GM18907 (cell line): ENCODE data around the gene AJM1.
"Not testable (repeated sequence)": the region's sequence is repeated elsewhere in the genome, so short reads cannot be mapped to it uniquely, and the experiment has no call there.

Source experiments
- ATAC-seq: cut with Tn5 transposase; IDR thresholded peaks from one replicate; pipeline ENCODE4 v1.9.1; 2021; ENCODE audit warnings: mild to moderate bottlenecking, moderate library complexity; ENCODE audit not compliant: unreplicated experiment

The AJM1 gene

DNA sequence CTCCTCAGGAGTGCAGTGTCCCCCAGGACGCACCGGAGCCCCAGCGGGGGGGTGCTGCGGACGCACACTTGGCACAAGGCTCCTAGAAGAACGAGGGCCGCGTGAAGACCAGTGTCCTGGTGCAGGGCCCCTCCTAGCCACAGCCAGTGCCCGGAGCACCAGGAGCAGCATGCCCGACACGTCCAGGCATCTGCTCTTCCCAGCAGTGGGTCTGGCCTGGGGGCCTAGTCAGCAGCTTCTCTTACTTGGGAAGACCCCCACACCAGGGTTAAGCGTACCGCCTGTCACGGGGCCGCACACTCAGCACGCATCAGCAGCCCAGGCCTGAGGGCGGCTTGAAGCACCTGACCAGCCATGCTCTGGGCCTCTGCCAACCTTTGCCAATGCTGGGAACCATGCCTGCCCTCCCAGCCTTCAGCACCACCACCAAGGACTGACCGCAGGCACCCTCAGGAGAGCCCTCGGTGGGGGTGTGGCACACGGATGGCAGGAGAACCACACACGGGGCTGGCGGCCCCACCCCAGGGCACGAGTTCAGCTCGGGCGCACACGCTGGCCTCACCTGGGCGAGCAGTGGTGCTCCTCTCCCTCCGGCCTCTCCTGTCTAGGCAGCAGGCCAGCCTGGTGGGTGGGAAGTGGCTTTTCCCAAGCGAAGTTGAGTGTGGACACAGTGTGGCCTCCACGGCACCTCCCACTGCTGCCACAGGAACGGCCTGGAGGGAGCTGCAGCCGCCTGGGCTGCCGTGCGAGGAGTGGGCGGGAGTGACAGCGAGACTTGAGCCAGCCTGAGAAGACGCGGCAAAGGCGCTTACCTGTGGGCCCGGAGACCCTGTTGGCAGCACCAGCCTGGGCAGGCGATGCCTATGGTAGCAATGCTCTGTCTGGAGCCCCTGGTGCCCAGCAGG is 12.0 kb upstream of the AJM1 start:
- ATAC-seq = no peak

DNA sequence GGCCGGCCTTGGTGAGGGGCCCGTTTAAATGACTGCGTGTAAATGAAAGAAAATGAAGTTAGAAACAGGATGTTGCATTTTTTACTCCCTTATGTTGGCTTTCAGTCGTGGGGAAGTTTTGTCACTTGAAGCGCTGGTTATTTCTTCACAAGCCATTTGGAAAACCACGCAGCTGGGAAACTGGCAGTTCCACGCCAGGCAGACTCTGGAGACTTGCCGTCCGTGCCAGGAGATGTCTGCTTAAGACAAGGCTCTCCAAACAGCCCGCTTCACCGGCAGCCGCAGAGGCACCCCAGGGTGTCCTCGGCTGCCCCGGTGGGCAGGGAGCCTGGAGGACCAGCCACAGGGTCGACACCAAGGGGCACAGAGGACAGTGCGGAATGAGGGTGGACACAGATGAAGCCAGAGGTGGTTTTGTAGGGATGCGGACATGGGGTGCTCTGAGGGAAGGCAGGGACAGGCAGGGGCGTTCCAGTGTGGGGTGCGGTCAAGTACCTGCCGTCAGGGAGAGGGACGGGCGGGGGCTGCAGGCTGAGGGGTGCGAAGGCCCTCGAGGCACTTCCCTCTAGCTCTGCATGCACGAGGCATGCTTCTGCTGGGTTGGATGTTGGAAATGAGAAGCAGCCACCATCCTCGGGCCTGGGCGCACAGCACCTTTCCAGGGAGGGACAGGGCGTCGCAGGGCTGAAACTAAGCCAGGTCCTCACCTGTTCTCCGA is 11.1 kb upstream of the AJM1 start:
- ATAC-seq = no peak

DNA sequence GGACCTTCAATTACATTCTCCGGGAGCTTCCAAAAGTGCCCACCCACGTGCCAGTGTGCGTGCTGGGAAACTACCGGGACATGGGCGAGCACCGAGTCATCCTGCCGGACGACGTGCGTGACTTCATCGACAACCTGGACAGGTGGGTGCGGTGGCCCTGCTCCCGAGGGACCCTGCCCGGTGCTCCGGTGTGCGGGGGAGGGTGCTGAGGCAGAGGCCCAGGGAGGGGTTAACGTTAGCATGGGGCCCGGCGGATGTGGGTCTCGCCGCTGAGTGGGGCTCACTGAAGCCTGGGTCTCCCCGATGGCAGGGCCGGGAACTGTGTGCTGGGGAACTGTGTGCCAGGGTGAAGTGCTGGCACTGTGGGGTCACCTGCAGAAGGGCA is 10.6 kb upstream of the AJM1 start:
- no peak for ATAC-seq

DNA sequence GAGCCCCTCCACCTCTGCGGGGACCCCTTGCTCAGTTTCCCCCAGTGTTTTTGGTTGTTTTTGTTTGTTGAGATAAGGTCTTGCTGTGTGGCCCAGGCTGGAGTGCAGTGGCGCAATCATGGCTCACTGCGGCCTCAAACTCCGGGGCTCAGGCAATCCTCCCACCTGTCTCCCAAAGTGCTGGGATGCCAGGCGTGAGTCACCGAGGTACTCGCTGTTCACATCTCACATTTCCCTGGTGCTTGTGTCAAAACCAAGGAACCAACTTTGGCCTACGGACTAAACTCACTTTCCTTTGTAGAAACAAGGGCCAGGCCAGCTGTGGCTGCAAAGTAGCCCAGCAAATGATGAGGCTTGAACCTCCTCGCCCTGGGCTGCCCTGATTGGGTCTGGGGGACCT is 9.7 kb upstream of the AJM1 start:
- ATAC-seq = no peak

DNA sequence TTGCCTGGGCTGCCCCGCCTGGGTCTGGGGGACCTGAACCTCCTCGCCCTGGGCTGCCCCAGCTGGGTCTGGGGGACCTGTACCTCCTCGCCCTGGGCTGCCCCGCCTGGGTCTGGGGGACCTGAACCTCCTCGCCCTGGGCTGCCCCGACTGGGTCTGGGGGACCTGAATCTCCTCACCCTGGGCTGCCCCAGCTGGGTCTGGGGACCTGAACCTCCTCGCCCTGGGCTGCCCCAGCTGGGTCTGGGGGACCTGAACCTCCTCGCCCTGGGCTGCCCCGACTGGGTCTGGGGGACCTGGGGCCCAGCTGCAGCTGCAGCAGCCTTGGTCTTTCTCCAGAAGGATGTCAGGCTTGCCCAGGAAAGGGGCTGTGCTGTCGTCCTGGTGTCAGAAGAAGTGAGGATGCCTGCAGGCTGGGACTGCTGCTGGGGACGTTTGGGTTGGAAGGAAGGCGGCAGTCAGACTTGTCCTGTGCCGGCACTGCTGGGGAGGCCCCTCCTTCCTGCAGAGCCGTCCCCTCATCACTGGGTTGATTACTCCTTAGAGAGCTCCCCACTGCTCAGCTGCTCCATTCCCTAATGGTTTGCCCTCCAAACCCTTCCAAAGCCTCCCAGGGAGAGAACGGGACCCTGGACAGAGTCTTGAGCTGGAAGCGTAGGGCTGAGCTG is 8.8 kb upstream of the AJM1 start:
- ATAC-seq = not testable (repeated sequence)

DNA sequence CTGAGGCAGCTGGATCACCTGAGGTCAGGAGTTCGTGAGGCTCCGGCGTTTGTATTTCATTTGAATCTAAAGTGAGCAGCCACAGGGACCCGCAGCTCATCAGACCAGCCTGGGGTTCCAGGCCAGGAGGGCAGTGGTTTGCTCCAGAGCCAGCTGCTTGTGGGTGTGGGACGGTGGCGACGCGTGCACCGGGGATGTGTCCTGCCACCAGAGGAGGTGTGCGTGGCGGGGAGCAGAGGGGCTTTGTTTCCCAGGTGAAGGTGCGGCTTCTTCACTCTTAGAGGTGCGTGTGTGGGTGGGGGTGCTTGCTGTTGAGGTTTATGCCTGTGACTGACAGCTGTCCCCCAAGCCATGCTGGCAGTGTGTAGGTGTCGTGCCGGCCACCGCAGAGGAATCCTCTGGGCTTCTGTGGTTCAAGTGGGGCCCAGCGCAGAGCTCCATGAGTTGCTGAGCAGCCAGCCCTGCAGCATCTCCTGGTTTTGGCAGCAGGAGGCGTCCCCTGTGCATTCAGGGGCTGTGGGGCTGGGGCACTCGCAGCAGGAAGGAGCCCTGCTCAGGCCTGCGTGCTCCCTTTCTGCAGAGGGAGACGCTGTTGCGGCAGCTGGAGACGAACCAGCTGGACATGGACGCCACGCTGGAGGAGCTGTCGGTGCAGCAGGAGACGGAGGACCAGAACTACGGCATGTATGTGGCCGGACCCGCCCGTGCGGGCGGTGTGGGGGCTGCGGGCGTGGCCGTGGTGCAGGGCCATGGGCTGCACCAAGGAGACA is 6.9 kb upstream of the AJM1 start:
- ATAC-seq = no peak

DNA sequence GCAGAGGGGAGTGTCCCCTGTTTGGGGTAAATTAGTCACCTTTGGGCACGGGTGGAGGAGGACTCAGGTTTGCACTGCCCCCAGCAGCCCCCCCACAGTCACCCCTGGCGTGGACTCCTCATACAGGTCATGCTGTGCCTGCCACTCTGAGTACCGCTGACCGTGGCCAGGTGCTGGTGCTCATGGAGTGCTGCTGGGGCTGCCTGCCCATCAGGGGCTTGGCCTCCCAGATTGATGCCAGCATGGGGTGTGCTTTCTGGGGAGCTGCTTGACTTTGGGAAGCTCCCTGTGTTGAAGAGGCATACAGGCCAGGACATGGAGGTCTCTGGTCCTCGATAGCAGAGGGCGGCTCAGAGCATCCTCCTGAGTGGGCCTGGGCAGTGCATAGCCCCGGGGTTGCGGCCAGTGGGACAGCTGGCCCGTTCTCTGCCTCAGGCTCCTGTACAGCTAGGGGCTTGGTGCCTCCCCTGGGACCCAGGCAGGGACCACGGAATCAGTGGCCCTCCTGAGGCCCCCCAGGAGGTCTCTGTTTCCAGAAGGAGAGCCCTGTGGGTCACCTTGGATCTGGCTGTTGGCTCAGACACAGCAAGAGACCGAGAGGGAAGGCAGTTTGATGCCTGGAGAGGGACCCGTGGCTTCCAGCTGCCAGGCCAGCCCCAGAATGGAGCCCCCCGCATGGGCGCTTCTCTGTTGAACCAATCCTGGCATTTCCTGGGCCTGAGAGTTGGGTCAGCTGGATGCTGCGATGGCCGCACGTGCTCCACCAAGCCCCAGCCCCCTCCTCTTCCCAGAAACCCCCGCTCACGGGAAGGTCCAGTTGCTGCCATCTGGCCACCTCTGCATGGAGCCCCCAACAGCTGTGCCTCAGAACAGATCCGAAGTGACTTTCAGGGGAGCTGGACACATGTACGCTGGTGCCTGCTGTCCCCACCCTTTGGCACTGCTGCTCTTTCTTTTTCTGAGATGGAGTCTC is 6.1 kb upstream of the AJM1 start:
- ATAC-seq = no peak

DNA sequence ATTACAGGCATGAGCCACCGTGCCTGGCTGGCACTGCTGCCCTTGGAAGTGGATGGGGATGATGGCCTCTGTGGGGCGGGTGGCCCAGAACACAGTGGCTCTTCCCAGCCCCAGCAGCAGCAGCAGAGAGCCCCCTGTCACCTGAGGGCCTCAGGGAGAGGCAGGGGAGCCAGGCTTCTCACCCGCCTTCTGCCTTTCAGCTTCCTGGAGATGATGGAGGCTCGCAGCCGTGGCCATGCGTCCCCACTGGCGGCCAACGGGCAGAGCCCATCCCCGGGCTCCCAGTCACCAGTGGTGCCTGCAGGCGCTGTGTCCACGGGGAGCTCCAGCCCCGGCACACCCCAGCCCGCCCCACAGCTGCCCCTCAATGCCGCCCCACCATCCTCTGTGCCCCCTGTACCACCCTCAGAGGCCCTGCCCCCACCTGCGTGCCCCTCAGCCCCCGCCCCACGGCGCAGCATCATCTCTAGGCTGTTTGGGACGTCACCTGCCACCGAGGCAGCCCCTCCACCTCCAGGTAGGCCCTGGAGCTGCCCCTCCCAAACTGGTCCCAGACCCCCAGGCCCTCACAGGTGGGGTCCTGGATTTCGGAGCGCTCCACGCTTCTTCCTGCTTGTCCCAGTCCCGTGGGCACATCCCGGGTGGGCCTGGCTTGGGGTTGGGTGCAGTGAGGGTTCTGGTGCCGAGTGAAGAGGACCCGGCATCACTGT is 5.0 kb upstream of the AJM1 start:
- no peak for ATAC-seq

DNA sequence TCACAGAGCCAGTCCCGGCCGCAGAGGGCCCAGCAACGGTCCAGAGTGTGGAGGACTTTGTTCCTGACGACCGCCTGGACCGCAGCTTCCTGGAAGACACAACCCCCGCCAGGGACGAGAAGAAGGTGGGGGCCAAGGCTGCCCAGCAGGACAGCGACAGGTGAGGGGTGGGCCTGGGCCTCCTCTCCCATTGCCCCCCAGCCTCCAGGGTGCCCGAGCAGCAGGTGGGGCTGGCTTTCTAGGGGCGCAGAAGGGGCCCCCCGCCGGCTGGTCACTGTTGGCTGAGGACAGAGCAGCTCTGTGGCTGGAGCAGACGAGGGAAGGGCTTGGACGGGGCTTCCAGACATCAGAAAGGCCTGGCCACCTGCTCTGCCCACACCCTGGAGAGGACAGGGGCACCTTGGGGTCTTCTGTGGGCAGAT is 4.4 kb upstream of the AJM1 start:
- not testable (repeated sequence) for ATAC-seq

DNA sequence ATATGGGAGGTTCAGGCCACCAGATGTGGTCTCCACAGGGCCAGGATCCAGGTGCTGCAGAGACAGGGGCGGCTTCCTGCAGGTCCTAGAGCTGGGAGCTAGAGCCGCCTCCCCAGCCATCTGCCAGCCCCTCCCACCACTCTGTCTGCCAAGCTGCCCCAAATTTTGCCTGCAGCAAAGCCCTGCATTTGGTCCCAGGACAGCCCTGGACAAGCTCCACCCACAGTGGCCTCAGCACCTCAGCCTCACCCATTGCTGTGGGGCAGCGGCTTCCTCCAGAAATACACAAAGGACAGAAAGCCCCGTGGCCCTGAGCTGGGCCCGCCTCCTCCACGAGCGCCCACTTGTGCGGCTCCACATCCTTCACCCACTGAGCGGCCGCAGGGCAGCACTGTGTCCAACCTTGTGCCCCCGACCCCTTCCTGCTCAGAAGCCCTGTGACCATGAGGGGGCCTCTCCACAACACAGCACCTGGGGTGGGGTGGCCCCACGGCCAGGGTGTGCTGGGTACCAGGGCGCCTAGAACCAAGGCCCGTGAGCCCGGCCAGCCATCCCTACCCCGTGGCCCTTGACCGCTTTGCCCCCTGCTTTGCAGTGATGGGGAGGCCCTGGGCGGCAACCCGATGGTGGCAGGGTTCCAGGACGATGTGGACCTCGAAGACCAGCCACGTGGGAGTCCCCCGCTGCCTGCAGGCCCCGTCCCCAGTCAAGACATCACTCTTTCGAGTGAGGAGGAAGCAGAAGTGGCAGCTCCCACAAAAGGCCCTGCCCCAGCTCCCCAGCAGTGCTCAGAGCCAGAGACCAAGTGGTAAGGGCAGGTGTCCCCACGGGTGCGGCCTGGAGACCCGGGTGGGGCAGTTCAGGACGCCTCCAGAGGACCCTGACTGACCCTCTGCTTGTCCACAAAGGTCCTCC is 3.7 kb upstream of the AJM1 start:
- ATAC-seq = no peak

DNA sequence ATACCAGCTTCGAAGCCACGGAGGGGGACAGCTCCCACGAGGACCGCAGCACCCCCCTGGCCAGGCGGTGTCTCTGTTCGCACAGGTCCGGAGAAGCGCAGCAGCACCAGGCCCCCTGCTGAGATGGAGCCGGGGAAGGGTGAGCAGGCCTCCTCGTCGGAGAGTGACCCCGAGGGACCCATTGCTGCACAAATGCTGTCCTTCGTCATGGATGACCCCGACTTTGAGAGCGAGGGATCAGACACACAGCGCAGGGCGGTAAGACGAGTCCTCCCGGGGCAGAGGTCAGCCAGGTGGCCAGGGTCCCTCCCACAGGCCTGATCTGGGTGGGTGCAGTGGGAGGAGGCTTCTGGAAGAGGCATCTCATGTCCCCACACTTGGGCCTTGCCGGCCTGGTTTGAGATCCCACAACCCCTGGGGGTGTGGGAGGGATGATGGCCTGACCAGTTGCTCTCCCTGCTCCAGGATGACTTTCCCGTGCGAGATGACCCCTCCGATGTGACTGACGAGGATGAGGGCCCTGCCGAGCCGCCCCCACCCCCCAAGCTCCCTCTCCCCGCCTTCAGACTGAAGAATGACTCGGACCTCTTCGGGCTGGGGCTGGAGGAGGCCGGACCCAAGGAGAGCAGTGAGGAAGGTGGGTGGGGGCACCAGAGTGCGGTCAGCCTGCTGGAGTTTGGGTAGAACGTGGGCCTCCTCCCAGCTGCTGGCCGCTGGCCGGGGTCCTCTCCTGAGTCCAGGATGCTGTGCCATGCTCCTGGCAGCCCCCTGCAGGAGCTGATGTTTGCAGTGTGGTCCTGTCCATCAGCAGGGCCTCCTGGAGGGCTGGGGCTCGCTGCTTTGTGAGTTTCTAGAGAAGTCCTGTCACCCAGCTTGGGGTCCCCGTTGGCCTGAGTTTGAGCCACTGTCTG is 2.8 kb upstream of the AJM1 start:
- ATAC-seq = no peak

DNA sequence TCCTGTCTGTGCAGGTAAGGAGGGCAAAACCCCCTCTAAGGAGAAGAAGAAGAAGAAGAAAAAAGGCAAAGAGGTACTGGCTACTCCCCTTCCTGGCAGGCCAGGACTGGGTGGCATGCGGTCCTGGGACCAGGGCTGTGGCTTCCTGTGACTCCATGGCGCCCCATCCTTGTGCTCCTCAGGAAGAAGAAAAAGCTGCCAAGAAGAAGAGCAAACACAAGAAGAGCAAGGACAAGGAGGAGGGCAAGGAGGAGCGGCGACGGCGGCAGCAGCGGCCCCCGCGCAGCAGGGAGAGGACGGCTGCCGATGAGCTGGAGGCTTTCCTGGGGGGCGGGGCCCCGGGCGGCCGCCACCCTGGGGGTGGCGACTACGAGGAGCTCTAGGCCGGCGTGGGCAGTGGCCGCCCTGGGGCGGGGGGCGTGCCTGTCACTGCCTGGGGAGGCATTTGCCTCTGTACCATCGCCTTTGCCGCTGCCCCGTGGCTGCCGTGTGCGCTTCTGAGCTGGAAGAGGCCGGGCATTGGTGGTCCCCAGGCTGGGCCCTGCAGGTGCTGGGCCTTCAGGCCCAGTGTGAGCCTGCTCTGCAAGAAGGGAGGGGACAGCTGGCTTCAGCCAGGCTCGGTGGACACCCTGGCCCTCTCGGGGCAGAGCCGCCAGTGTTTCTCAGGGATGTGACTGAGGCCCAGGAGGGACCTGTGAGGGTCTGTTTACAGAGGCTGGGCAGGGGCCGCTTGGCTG is 2.0 kb upstream of the AJM1 start:
- ATAC-seq = no peak

DNA sequence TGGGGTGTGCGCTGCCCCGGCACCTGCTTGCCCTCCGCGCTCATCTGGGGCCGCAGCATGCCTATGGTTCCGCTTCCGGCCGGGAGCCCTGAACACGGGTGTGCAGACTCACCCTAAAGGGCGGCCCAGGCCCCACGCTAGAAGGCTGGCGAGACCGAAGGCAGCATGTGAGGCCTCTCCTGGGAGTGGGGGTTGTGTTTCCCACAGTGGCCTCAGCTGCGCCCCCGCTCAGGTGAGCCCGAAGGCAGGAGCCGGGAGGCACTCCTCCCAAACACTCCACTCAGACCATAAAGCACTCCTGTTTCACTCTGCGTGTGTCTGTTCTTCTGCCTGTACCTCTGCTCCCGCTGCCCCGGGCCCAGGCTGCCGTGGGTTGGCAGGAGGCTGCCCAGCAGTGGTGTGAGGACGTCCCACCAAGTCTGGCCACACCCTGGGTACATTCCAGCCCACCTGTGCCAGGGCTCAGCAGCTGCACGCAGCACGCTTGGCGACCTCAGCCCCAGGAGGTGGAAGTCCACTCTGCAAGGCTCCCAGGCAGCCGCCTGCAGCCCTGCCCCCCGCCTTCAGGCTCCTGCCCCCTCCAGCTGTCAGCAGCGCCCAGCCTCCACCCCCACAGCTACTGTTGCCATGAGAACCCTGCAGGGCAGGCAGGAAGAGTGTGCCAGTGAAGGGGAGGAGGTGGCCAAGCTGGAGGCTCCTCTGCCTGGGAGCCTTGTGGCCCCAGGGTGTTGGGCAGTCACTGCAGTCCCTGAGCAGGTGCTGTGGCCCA is 1.2 kb upstream of the AJM1 start:
- ATAC-seq = no peak

DNA sequence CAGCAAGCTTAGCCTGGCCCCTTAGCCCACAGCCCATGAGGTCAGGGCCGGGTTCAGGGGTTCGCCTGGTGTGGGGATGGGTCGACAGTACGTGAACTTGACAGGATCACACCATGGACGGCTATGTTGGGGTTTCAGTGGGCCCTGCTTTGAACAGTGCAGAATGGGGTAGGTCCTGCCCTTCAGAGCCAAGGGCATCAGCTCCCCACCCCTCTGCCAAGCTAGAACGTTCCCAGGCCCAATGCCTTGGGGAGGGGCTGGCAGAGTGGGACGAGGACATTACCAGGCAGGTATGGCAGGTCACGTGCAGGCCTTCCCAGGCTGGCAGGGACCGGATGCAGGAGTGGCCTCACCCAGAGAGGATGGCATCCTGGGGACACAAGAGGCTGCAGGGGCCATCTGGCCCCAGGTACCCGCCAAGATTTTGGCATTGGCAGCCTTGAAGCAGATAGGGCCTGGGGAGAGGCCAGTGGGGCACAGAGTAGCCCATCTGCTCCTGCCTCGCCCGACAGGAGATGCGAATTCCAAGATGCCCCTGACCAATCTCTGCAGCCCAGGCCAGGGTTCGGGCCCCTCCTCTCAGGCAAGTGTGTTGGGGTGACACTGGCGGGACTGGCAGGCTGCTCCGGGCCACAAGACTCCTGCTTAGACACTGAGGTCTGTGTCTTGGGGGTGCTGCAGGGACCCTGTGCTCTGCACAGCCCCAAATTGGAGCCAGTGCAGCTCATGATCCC is 465 bp upstream of the AJM1 start:
- not testable (repeated sequence) for ATAC-seq
